Head of caudate nucleus (tissue), 42 donors: ENCODE measurements around the gene DEFB121.
"Not testable (repeated sequence)": the region's sequence is repeated elsewhere in the genome, so short reads cannot be mapped to it uniquely, and the experiment has no call there.

Experiments
- DNase-seq, 42 donors: peaks; one replicate each; pipeline versions ENCODE4 v3.0.0 to v3.0.0-alpha.2; 2020 to 2021; ENCODE audit warnings: mixed read lengths in 7 of 42
- intact Hi-C: fragments of 100-400 bp; cut with DNase I; formaldehyde crosslinking; loops from one replicate; pipeline ENCODE4 v1.15.0; 2022

DEFB121 gene

DNA sequence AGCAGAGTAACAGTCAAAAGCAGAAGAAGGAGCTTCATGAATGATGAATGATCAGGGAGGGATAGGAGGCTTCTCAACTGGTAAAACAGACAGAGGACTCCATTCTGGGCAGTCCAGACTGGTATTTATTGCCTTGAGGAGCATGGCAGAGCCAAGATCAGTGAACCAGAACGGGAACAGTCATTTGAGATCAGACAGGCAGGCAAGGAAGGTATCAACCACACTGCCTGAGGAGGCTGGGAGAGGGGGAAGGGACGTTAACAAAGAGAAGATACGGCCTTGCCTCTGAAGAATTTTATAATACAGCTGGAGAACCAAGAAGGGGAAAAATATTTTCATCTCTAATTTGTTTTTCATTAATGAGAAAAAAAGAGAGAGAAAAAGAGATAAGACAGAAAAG, at the start of gene DEFB121:
TSS of gene DEFB121 (minus strand) at position 101 of the 400 bp plus-strand sequence. CDS start at position 38, 63 bp downstream.
- no peak for DNase-seq
- intact Hi-C loops, result no loop called here

DNA sequence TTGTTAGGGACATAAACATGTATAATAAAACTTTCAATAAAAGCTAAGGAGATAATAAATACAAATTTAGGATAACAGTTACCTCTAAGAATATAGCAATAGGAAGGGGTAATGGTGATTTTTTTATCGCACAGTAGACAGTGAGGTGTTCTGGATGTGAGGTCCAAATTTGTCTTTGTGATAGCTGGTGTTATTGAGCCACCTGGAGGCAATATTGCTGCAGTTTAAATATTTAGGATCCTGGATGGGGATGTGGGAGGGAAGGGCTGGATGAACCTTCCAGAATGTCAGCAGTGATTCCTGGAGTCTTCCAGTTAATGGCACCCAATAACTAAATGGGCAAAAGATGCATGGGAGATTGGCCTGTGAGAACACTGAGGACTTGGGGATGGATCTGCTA, 48.3 kb upstream of the DEFB121 start:
- DNase-seq, result no peak
- intact Hi-C loops, result no loop called here

- DNase-seq, result no peak
- intact Hi-C loops, result no loop called here
Observed at GRCh38 chr20:31452575-31452974, 46.6 kb upstream of the DEFB121 start.

DNA sequence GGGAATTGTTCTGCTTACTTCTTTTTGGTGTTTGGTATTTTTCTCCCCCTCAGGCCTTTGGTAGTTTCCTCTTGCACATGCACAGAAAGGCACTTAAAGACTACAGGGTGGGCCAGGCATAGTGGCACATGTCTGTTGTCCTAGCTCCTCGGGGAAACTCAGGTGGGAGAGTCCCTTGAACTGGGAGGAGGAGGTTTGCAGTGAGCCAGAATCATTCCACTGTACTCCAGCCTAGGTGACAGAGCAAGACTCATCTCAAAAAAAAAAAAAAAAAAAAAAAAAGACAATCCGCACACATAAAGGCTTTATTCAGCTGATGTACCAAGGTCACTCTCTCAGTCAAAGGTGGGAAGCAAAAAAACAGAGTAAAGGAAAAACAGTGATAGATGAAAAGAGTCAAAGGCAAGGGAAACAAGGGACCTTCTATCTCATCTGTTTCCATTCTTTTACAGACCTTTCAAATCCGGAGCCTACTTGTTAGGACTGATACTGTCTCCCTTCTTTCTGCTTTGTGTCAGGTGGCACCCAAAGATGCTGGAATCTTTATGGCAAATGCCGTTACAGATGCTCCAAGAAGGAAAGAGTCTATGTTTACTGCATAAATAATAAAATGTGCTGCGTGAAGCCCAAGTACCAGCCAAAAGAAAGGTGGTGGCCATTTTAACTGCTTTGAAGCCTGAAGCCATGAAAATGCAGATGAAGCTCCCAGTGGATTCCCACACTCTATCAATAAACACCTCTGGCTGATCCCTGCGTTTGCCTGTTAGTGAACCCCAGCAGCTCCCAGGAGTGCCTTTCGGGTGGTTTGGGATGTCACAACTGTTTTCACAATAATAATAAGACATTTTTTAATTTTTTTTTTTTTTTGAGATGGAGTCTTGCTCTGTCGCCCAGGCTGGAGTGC, 43.7 kb upstream of the DEFB121 start:
- intact Hi-C loops, result no loop called here
- DNase-seq, result no peak

GRCh38 chr20:31446084-31446819, 40.2 kb upstream of the DEFB121 start:
- intact Hi-C loops, result no loop called here
- DNase-seq, result no peak

DNA sequence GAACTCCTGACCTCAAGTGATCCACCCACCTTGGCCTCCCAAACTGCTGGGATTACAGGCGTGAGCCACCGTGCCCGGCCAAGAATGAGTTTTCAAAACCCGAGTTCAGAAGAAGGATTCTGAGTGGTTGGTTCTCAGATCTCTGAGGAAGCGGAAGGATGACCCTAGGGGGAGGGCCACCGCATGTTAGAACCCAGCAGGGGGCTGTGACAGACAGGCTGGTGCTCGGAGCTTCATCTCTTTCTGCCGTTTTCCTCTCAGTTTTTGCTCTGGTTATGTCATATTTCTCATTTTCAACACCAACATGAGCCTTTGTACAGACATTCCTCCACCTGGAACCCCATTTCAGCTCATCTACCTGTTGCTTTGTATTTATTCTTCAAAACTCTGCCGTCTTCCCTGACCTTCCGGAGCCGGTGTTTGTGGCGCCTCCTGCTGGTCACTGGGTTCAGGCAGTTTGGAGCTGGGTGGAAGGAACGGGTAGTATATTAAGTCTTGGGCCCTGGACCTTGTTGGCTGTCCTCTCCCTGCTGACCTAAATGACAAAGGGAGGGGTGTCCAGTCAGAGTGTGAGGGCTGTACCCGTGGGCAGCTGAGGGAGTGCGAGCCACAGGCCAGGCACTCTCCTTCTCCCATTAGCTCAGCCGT, 34.1 kb upstream of the DEFB121 start, which contains the start of gene DEFB123:
TSS of gene DEFB123 (plus strand) at position 621 of the 648 bp plus-strand sequence. CDS start 67 bp downstream, outside the sequence.
- intact Hi-C loops, result no loop called here

DNA sequence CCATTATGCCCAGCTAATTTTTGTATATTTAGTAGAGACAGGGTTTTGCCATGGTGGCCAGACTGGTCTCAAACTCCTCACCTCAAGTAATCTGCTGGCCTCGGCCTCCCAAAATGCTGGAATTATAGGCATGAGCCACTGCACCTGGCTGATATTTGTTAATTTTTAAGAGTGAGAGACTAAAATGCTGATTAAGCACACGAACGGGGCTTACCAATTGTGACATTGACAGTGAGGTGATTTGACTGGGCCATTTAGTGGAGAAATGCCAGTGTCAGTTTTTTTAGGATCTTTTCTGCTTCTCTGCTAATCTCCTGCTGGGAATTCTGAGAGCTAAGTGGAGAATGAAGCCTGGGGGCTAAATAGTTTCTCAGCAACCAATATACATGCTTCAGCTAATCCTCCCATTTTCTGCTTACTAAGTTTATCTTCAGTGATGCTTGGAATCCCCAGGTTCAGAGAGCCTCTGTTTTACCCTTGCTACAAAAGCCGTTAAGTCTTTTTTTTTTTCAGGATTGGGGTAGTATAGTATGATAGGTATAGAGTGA, 24.6 kb upstream of the DEFB121 start:
- DNase-seq, result no peak
- intact Hi-C loops, result no loop called here

More for the DNA sequence above, 34.1 kb upstream of the DEFB121 start, which contains the start of gene DEFB123:
- DNase-seq, result no peak

- DNase-seq, intact Hi-C loops: not testable (repeated sequence)
Observed at GRCh38 chr20:31427576-31427975, 21.6 kb upstream of the DEFB121 start.

DNA sequence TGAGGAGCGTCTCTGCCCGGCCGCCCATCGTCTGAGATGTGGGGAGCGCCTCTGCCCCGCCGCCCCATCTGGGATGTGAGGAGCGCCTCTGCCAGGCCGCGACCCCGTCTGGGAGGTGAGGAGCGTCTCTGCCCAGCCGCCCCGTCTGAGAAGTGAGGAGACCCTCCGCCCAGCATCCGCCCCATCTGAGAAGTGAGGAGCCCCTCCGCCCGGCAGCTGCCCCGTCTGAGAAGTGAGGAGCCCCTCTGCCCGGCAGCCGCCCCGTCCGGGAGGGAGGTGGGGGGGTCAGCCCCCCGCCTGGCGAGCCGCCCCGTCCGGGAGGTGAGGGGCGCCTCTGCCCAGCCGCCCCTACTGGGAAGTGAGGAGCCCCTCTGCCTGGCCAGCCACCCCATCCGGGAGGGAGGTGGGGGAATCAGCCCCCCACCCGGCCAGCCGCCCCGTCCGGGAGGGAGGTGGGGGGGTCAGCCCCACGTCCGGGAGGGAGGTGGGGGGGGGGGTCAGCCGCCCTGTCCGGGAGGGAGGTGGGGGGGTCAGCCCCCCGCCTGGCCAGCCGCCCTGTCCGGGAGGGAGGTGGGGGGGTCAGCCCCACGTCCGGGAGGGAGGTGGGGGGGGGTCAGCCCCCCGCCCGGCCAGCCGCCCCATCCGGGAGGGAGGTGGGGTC, 21.0 kb upstream of the DEFB121 start:
- DNase-seq, intact Hi-C loops: not testable (repeated sequence)

GRCh38 chr20:31425797-31426196, 19.8 kb upstream of the DEFB121 start:
- intact Hi-C loops, result no loop called here
- no peak for DNase-seq

- DNase-seq, result no peak
- intact Hi-C loops, result no loop called here
Observed at GRCh38 chr20:31418307-31418706, 12.3 kb upstream of the DEFB121 start.

DNA sequence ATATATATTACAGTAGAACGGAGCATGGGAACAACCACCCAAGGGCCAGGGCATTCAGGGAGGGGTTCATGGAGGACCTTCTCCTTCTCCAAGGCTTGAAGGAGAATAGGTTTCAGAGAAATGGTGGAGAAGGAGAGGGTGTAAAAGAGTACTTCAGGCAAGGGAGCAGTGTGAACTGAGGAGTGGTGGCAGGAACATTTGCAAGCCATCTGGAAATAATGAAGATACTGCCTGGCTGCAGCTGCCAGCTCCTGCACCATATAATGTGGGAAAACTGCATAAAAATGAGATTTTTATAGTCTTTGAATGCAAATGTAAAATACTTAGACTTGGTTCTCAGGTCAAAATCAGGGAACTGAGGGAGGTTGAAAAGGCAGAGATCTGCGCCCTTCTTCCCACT, 9.6 kb upstream of the DEFB121 start:
- no peak for DNase-seq
- intact Hi-C loops, result no loop called here

- intact Hi-C loops, result no loop called here
- DNase-seq, result no peak
Observed at GRCh38 chr20:31414381-31414780, 8.4 kb upstream of the DEFB121 start.

DNA sequence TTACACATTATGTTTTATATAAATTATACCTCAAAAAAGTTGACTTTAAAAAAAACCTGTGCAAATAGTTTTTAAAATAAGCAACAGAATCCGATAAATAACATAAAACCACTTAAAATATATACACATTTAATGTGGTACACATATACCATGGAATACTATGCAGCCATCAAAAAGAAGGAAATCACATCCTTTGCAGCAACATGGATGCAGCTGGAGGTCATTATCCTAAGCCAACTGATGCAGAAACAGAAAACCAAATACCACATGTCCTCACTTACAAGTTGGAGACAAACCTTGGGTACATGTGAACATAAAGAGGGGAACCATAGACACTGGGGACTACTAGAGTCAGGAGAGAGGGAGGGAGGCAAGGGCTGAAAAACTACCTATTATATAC, 4.0 kb upstream of the DEFB121 start:
- intact Hi-C loops, result no loop called here
- no peak for DNase-seq

DNA sequence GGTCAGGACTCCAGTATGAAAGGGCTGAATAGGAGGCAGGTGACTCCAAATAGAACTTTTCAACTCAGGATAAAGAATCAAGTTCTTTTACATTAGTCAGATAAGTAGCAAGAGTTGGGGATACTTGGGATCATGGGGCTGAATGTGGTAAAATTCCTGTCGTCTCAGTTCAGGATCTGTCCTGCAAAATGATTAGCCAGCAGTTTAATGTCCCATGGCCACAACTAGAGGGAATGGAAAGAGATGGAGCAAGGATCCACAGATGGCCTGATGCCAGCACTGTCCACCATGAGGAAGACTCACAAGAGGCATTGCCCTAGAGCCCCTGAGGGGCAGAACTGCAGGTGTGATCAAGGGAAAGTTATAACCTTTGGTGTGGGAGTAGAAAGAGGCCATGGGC, 2.1 kb downstream of the DEFB121 start:
- no peak for DNase-seq
- intact Hi-C loops, result no loop called here

DNA sequence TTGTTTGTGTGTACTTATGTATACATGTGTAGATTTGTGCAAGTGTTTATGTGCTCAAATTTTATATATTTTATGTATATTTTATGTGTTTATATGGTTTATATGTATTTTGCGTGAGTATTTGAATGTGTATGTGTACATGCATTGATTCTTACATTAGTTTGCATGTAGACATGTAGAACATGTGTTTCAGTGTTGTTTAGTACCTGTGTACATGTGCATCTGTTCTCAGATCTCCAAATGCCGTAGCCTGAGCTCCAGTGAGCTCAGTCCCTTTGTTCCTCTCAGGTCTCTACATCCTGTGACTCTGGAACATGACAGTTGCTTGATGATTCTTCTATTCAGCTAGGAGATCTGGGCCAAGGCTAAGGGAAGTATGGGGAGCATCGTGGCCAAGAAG, 11.1 kb downstream of the DEFB121 start:
- intact Hi-C loops, result no loop called here
- DNase-seq, result no peak

- DNase-seq, result no peak
- intact Hi-C loops, result no loop called here
Observed at GRCh38 chr20:31392836-31393235, 13.2 kb downstream of the DEFB121 start.

- intact Hi-C loops, result no loop called here
- no peak for DNase-seq
Observed at GRCh38 chr20:31390490-31390889, 15.5 kb downstream of the DEFB121 start, which contains the start of gene DEFB119. DEFB119 (minus strand) TSS chr20:31390590; CDS start chr20:31390483, 107 bp downstream.

DNA sequence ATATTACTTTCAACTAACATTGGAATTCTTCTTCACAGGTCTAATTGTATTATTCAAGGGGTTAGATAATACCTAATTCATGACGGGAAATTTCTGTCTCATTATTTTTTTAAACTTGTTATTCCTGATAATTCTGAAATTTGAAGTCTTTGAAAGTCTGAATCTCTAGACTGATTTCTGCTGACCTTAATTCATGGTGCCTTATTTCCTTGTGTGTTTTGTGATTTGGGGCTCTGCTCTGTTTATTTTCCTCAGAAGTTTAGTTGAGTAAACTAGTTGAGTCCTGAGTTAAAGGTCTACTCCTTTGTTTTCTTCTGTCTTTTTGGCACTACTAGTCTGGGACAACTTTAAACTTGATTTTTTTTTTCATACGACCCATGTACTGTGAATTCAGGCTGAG, 31.7 kb downstream of the DEFB121 start:
- no peak for DNase-seq
- intact Hi-C loops, result no loop called here
